Heart right ventricle (tissue), 16 donors: ENCODE measurements around the gene CNPY1. TPM values are rescaled to one million over a fixed set of nuclear protein-coding genes. Genes with fewer than 3 reads are reported as not detected.
"Not testable (repeated sequence)": the region's sequence is repeated elsewhere in the genome, so short reads cannot be mapped to it uniquely, and the experiment has no call there.

Source experiments
- ATAC-seq, 8 donors: fragments of 200-7000 bp; cut with Tn5 transposase; one replicate each; pipeline ENCODE4 v1.9.1; 2020; ENCODE audit warnings: mild to moderate bottlenecking in 8 of 8, moderate library complexity in 8 of 8, moderate number of reproducible peaks in 1 of 8
- DNase-seq, 2 donors: peaks; one replicate each; pipeline ENCODE4 v3.0.0-alpha.2; 2020
- H3K27ac ChIP-seq, 10 donors: fragments of 200-600 bp; sonication (generic) in 2 of 10; one replicate each; pipeline versions ENCODE4 v1.5.0 to v1.8.0; 2020 to 2022; ENCODE audit warnings: mild to moderate bottlenecking in 3 of 10
- H3K27me3 ChIP-seq, 7 donors: fragments of 200-600 bp; one replicate each; pipeline ENCODE4 v1.8.0; 2021 to 2022; ENCODE audit warnings: mild to moderate bottlenecking in 2 of 7
- H3K36me3 ChIP-seq, 9 donors: fragments of 200-600 bp; sonication (generic) in 1 of 9; one replicate each; pipeline versions ENCODE4 v1.5.0 to v1.8.0; 2020 to 2022; ENCODE audit warnings: mild to moderate bottlenecking in 2 of 9
- H3K4me1 ChIP-seq, 9 donors: fragments of 200-600 bp; sonication (generic) in 1 of 9; one replicate each; pipeline versions ENCODE4 v1.5.0 to v1.8.0; 2020 to 2022; ENCODE audit warnings: mild to moderate bottlenecking in 4 of 9
- H3K4me3 ChIP-seq, 10 donors: fragments of 200-600 bp; sonication (generic) in 2 of 10; one replicate each; pipeline versions ENCODE4 v1.5.0 to v1.8.0; 2020 to 2022; ENCODE audit warnings: mild to moderate bottlenecking in 7 of 10, moderate library complexity in 2 of 10
- H3K9me3 ChIP-seq, 11 donors: fragments of 200-600 bp in 10 of 11; sonication (generic) in 2 of 11; one replicate each; pipeline versions ENCODE4 v1.5.0 to v1.8.0; 2013 to 2022; ENCODE audit warnings: mild to moderate bottlenecking in 2 of 11, control low read depth in 1 of 11, moderate library complexity in 1 of 11
- WGBS, 2 donors: extraction: QIAGEN DNeasy Blood & Tissue Kit; methylation state at CpG; one replicate each; pipeline ENCODE4 v1.1.7; 2013; ENCODE audit warnings: inconsistent platforms in 1 of 2; 5-methylcytosine and 5-hydroxymethylcytosine counted together
- intact Hi-C, 10 donors: fragments of 100-400 bp; cut with DNase I; formaldehyde crosslinking; loops; one replicate each; pipeline versions ENCODE4 v1.11.1 to v1.14.2; 2022
- long read RNA-seq, 3 donors: library from polyadenylated mRNA; unstranded; transcript quantifications; one replicate each; pipeline ENCODE4 v2.0.0, GENCODE V29; 2020 to 2021
- polyA plus RNA-seq, 2 donors: library from polyadenylated mRNA; stranded (reverse); fragments of 200-250 nt; gene quantifications; one replicate each; pipeline ENCODE4 v1.2.3, GENCODE V29; 2013
- total RNA-seq, 10 donors: library from RNA; stranded (reverse); fragmentation: NEBNext Ultra II Directional in 3 of 10; extraction: Animal tissue kit (Norgen Biotek cat#: 25700) in 3 of 10; gene quantifications; one replicate each; pipeline versions ENCODE4 v1.2.1 to v1.2.4, GENCODE V29; 2021 to 2023
- TF ChIP-seq, protein P1 (sequence below), 9 donors: fragments of 200-600 bp; sonication (generic) in 2 of 9; IDR thresholded peaks; one replicate each; pipeline versions ENCODE4 v1.5.0 to v1.8.0; 2021 to 2022; ENCODE audit warnings: antibody characterized with exemption in 9 of 9, mild to moderate bottlenecking in 5 of 9, moderate library complexity in 1 of 9
- donor health status: Arrhythmogenic right ventricular cardiomyopathy.
- donor health status: ischemic (EF 13 %, LVEDD 7.1; RV severe dilation, severe dysfunction).
- donor health status: healthy with polysubstance abuse.
- donor health status: DM: no; HTN: yes; CAD: no.
- donor health status: DM: no; HTN: no; CAD: no.
- donor health status: ischemic (EF 25% LVEDD 6.9; RV normal size, moderate dysfunction).
- donor health status: ischemic (EF 25% LVEDD 5.7; RV mildly dilated, moderate dysfunction).
- donor health status: healthy.
- donor health status: DM: yes; HTN: yes; CAD: no.
- donor health status: Ischemic cardiomyopathy.
- donor health status: ischemic (EF 35%, LVEDD 5.7; RV mildly dilated, moderate dysfunction).
- donor health status: nonischemic (EF 11% LVEDD 7.7; RV severe dilation, severe dysfunction).
- donor health status: DM: yes; HTN: yes; CAD: no.
- donor health status: PGD.
- donor health status: ischemic (EF 29% LVEDD 5.4; RV normal size, mild dysfunction).
- donor health status: nonischemic (EF 23%, LVEDD 6.1; RV moderate dilation, normal function).

Gene CNPY1
- total RNA-seq (not detected), polyA plus RNA-seq (not detected)
- long read RNA-seq, donor 1, result 0 reads
- long read RNA-seq, donor 2, result 0 reads
- long read RNA-seq, donor 3, result 0 reads

DNA sequence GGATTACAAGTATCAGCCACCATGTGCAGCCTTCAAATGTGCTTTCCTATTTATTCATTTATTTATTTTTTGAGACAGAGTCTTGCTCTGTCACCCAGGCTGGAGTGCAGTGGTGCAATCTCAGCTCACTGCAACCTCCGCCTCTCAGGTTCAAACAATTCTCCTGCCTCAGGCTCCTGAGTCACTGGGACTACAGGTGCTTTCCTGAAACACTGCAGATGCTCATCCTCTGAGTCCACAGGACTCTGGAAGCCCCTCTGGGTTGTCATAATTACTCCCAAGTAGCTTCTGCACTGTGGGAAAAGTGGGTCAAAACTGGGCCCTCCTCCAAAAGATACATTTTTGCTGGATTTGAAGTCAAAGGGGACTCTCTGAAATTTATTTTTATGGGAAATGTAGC lies at the start of gene CNPY1:
Gene CNPY1 (minus strand): TSS at position 111 of the 400 bp plus-strand sequence. CDS start 630 bp downstream, outside the sequence.
- H3K27ac ChIP-seq, ATAC-seq, H3K4me1 ChIP-seq, H3K4me3 ChIP-seq, H3K36me3 ChIP-seq, H3K9me3 ChIP-seq, DNase-seq, intact Hi-C loops: not testable (repeated sequence)
- peaks cover 0 to 48% (median 37%) of the 10 kb centered on the region in 7 donors for H3K27me3 ChIP-seq
- 93 to 100% methylated on average over 1 of the region's 1 CpG for WGBS, 2 donors

GRCh38 chr7:155594961-155595366 lies 48.6 kb upstream of the CNPY1 start:
- WGBS, 2 donors, result 36 to 54% methylated on average over 3 of the region's 3 CpGs
- intact Hi-C loops, result loop anchor here in 4 of 10 donors (5.0 to 10.0 kb wide), 4 partner anchors 142 to 180 kb away; no protein-coding TSS in a partner anchor
- Histone ChIP-seq H3K4me1 (peaks cover 0 to 21% (median 0%) of the 10 kb centered on the region in 9 donors), H3K27ac (peak overlapping the region in 1 of 10 donors; percentile 66), H3K9me3 (no peaks in the 10 kb centered on the region), H3K36me3 (no peaks in the 10 kb centered on the region), H3K4me3 (no peak overlapping the region), H3K27me3 (peaks cover 0 to 33% (median 16%) of the 10 kb centered on the region in 7 donors)
- ATAC-seq (peak in 2 of 8 donors; percentile 16 to 41), DNase-seq (no peak)
- TF ChIP-seq, protein P1, sequence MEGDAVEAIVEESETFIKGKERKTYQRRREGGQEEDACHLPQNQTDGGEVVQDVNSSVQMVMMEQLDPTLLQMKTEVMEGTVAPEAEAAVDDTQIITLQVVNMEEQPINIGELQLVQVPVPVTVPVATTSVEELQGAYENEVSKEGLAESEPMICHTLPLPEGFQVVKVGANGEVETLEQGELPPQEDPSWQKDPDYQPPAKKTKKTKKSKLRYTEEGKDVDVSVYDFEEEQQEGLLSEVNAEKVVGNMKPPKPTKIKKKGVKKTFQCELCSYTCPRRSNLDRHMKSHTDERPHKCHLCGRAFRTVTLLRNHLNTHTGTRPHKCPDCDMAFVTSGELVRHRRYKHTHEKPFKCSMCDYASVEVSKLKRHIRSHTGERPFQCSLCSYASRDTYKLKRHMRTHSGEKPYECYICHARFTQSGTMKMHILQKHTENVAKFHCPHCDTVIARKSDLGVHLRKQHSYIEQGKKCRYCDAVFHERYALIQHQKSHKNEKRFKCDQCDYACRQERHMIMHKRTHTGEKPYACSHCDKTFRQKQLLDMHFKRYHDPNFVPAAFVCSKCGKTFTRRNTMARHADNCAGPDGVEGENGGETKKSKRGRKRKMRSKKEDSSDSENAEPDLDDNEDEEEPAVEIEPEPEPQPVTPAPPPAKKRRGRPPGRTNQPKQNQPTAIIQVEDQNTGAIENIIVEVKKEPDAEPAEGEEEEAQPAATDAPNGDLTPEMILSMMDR (IDR thresholded peaks at IDR 0.05), result no peak

DNA sequence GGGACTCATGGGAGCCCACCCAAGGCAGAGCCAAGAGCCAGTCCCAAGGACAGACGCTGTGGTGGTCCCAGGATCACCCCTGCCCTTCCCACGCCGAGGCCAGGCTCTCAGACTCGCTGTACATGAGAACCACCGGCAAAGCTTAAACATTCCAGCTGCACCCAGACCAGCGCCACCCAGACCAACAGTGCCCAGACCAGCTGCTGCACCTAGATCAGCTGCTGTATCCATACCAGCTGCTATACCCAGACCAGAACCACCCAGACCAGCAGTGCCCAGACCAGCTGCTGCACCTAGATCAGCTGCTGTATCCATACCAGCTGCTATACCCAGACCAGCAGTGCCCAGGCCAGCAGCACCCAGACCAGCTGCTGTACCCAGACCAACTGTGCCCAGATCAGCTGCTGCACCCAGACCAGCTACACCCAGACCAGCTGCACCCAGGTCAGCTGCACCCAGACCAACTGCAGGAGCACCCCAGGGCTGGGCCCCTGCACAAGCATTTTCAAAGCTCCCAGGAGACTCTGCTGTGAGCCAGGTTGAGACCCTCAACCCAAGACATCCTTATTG lies 47.9 kb upstream of the CNPY1 start:
- TF ChIP-seq, protein P1 (IDR thresholded peaks at IDR 0.05), result no peak
- Histone ChIP-seq H3K9me3 (no peaks in the 10 kb centered on the region), H3K27me3 (peaks cover 0 to 34% (median 14%) of the 10 kb centered on the region in 7 donors), H3K36me3 (no peaks in the 10 kb centered on the region), H3K4me3 (no peak overlapping the region), H3K4me1 (peaks cover 0 to 24% (median 0%) of the 10 kb centered on the region in 9 donors), H3K27ac (peak overlapping the region in 1 of 10 donors; percentile 66)
- no peak for DNase-seq
- intact Hi-C loops, result loop anchor here in 2 of 10 donors (10.0 kb wide), 2 partner anchors 171 to 181 kb away; no protein-coding TSS in a partner anchor
- no peak for ATAC-seq
- 84 to 86% methylated on average over 6 of the region's 6 CpGs for WGBS, 2 donors

DNA sequence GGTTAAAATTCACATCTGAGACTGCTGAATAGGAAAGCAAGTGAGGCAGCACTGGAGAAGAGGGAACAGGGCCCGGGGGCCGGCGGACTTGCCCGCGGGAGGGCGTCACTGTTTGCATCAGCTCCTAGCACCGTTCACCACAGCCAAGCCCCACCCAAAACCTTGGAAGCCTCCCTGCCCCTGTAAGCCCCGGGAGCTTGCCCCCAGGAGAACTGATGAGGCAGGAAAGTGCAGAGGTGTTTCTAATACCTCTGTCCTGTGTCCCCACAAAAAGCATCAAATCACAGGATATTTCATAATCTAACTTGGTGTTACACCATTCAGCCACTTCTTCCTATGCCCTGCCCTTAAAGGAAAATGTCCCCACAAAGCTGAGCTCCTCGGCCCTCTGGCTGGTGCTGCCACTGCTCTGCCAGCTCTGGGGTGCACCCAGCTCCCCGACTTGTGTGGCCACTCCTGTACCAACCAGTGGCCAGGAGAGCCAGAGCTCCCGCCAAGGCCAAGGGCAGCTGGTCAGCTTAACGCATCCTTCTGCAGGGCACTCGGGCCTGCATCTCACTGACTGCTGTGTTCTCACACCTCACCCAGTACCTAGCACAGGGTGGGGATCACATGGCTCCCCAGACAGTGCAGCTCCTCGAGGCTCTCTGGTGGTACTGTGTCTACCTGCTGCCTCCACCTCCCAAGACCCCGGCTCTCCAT lies 47.3 kb upstream of the CNPY1 start:
- no peaks in the 10 kb centered on the region for H3K36me3 ChIP-seq
- H3K9me3 ChIP-seq, result no peaks in the 10 kb centered on the region
- peak overlapping the region in 1 of 10 donors; percentile 24 for H3K4me3 ChIP-seq
- H3K27me3 ChIP-seq, result peaks cover 0 to 38% (median 10%) of the 10 kb centered on the region in 7 donors
- H3K27ac ChIP-seq, result peak overlapping the region in 1 of 10 donors; percentile 66
- TF ChIP-seq, protein P1 (IDR thresholded peaks at IDR 0.05), result no peak
- 69 to 79% methylated on average over 15 of the region's 15 CpGs for WGBS, 2 donors
- peak in 2 of 8 donors; percentile 20 to 24 for ATAC-seq
- peaks cover 0 to 19% (median 0%) of the 10 kb centered on the region in 9 donors for H3K4me1 ChIP-seq
- intact Hi-C loops, result loop anchor here in 2 of 10 donors (10.0 kb wide), 2 partner anchors 171 to 181 kb away; no protein-coding TSS in a partner anchor
- no peak for DNase-seq
